Neural progenitor cell (in vitro differentiated cells): ENCODE data around the gene RAD54L2.

ENCODE experiments used
- CTCF ChIP-seq: fragments of 200-600 bp; sonication (generic); IDR thresholded peaks from 2 replicates; pipeline ENCODE4 v1.5.1; 2017; ENCODE audit warnings: antibody characterized with exemption, mild to moderate bottlenecking
- EZH2 ChIP-seq: fragments of 200-600 bp; sonication (generic); IDR thresholded peaks from 2 replicates; pipeline ENCODE4 v1.6.1; 2017; ENCODE audit warnings: antibody characterized with exemption, mild to moderate bottlenecking, moderate library complexity
- EZH2phosphoT487 ChIP-seq: fragments of 200-600 bp; sonication (generic); IDR thresholded peaks from 2 replicates; pipeline ENCODE4 v1.6.1; 2017; ENCODE audit warnings: antibody characterized with exemption

GRCh38 chr3:51498876-51499738, 39.4 kb upstream of the RAD54L2 start:
- TF ChIP-seq CTCF (no peak), EZH2 (no peak), EZH2phosphoT487 (no peak)
